NT2/D1 (cell line): ENCODE results near the gene HOXD4.
A peak's percentile ranks its signal among the peaks of the same experiment; 100 is the strongest.

Source experiments
- DNase-seq: peaks from one replicate; pipeline ENCODE4 v3.0.0-alpha.2; 2011; ENCODE audit warnings: low read depth, low spot score
- H3K27me3 ChIP-seq: 2 replicates; pipeline ENCODE4 v1.6.0; 2011; ENCODE audit warnings: mild to moderate bottlenecking; ENCODE audit not compliant: insufficient read length, insufficient read depth
- H3K36me3 ChIP-seq: 2 replicates; pipeline ENCODE4 v1.6.1; 2011; ENCODE audit warnings: mild to moderate bottlenecking, low read length, mixed read lengths; ENCODE audit not compliant: insufficient read depth, insufficient read length
- H3K4me1 ChIP-seq: 2 replicates; pipeline ENCODE4 v1.5.1; 2011; ENCODE audit not compliant: insufficient read depth, insufficient read length
- H3K4me3 ChIP-seq: 2 replicates; pipeline ENCODE4 v1.5.1; 2011; ENCODE audit warnings: low read depth; ENCODE audit not compliant: insufficient read length
- H3K9ac ChIP-seq: 2 replicates; pipeline ENCODE4 v1.6.0; 2011; ENCODE audit warnings: low read depth; ENCODE audit not compliant: insufficient read length
- H3K9me3 ChIP-seq: 2 replicates; pipeline ENCODE4 v1.5.1; 2011; ENCODE audit warnings: mild to moderate bottlenecking, low read length; ENCODE audit not compliant: insufficient read depth
- SUZ12 ChIP-seq: IDR thresholded peaks from 2 replicates; pipeline ENCODE4 v1.6.1; 2011; ENCODE audit not compliant: insufficient read length, insufficient read depth; ENCODE audit errors: extremely low read depth
- YY1 ChIP-seq: IDR thresholded peaks from 2 replicates; pipeline ENCODE4 v1.6.1; 2011; ENCODE audit not compliant: insufficient read length, insufficient read depth
- ZNF274 ChIP-seq: IDR thresholded peaks from 2 replicates; pipeline ENCODE4 v1.6.1; 2011; ENCODE audit warnings: mild to moderate bottlenecking, low read depth, low read length

Gene HOXD4

DNA sequence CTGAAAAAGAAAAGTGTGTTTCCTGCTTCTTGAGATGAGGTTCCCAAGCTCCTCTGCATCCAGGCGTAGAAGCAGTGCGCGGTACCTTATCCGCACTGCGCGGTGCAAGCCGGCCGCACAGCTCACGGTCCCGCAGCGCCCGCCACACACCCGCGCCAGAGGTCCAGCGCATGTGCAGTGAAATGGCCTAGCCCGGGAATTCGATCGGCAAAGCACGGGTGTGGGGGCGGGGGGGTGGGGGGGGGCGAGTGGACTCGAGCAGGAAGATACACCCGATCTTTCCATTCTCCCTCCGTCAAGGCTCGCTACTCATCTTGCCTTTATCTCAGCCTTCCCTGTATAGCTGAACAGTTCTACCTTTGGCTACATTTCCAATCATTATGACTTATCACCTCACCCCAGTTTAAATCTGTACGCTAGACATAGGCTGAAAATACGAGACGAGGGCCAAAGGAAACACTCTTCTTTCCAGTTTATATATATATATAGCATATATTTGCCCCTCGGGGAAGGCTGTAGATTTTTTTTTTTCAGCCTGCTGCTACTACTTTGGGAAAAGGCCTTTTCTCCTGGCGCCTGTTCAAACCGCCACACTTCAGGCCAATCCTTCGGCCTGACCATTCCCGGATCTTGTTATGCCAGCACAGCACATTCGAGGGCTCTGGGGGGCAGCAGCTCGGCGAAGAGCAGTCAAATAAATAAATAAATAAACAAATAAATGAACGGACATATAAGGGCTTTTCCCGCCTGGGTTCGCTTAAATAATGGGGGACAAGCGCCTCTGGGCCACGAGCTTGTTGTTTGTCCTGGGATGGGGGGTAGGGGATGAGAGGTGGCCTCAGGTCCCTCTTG, 11.5 kb upstream of the HOXD4 start:
- DNase-seq = no peak
- Histone ChIP-seq H3K27me3 (peaks cover 89% of the 10 kb centered on the region), H3K4me3 (peak overlapping the region; percentile 54), H3K4me1 (peaks cover 3% of the 10 kb centered on the region), H3K9me3 (no peaks in the 10 kb centered on the region), H3K9ac (peak overlapping the region; percentile 82), H3K36me3 (no peaks in the 10 kb centered on the region)
- TF ChIP-seq YY1 (no peak), SUZ12 (no peak), ZNF274 (no peak)

DNA sequence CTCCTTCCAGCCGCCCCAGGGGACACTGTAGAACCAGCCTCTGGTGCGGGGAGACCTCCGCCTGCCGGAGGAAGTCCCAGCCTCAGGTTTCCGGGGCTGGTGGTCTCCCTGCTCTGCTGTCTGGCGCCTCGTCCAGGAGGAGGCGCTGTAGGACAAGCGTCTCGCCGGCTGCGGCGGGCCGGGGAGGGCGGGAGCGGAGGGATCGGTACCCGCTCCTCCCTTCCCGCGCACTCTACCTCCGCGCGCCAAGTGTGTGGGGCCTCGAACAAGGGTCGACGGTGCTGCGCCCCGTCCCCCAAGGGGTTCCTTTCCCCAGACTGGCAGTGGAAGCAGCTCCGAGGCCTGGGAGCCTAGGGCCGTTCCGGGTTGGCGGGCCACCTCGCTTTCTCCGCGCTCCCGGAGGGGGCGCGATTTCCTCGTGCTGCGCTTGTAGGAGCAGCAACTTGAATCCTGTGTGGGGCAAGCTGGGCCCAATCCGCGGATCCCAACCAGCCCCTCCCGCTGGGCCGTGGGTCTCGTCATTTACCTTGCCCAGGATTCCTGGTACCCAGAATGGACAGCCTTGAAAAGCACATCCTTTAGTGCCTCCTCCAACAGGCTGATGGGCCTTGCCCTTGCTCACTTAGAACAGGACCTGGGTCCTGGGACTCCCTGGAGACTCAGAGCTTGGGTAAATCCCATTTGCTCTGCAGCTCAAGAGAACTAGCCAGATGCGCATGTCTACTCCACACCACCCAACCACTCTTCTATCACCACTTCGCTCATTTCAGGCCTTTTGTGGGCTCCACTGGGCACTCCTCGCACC, 10.6 kb upstream of the HOXD4 start:
- peaks cover 89% of the 10 kb centered on the region for H3K27me3 ChIP-seq
- peak overlapping the region; percentile 54 for H3K4me3 ChIP-seq
- TF ChIP-seq ZNF274 (no peak), YY1 (no peak), SUZ12 (no peak)
- H3K9me3 ChIP-seq = no peaks in the 10 kb centered on the region
- peaks cover 2% of the 10 kb centered on the region for H3K4me1 ChIP-seq
- peak; percentile 69 for DNase-seq
- H3K9ac ChIP-seq = peak overlapping the region; percentile 82
- H3K36me3 ChIP-seq = no peaks in the 10 kb centered on the region

DNA sequence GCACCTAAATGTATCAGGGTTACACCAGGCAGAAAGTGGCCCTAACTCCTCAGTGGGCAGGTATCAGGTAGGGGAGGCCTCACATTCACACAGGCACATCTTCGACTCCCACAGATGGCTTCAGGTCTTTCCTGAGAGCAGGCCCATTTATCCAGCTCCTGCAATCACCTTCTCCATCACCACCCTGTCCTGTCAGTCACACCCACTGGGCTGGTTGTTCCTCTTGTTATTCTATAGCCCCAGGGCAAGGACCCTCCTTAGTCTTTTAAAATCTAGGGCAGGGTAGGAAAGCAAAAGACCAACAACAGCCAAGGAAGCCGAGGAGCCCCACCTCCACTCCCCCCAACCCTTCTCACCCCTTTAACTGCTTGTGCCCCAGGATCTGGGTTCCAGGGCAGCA, 9.1 kb upstream of the HOXD4 start:
- DNase-seq = no peak
- H3K27me3 ChIP-seq = peaks cover 89% of the 10 kb centered on the region
- no peak overlapping the region for H3K4me3 ChIP-seq
- no peaks in the 10 kb centered on the region for H3K9me3 ChIP-seq
- H3K36me3 ChIP-seq = no peaks in the 10 kb centered on the region
- H3K4me1 ChIP-seq = no peaks in the 10 kb centered on the region
- no peak overlapping the region for H3K9ac ChIP-seq
- no peak for TF ChIP-seq ZNF274
- no peak for TF ChIP-seq SUZ12
- TF ChIP-seq YY1 = no peak

DNA sequence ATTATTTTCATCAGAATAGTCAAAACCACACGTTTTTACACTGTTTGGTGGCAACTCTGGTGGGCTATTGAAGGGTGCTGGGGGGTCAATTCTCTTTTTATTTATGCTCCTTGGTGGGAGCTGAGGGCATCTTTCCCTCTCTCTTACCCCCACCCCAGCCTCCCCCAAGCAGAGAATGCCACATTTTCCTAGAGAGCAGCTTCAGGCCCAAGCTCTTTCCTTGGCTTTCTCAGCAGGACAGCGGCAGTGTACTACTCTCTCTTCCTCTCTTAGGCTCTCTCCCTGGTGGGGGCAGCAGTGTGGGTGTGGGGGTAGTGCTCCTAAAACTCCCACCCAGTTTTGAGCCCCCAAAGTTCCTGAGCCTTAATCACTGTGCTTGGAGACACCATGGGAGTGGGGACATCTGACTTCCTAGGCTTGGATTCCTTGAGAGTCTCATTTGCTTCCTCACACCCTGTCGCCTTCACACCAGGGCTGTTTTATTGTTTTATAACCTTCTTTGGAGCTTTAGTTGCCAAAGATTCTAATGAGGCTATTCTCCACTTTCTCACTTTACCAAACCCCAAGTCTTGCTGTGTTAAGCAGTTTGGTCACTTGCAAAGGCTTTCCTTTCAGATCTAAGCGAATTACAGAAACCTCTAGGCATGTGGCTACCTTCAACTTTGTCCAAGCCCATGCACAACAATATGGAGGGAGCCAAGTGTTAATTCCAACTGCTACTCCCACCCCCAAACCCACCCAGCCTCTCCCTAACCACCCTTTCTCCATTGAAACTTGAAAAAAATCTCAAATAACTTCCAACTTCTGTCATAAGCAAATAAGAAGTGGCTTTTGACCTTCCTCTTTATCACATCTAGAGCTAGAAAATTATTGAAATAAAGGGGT, 6.0 kb upstream of the HOXD4 start:
- no peak for TF ChIP-seq SUZ12
- no peak for TF ChIP-seq ZNF274
- no peak for TF ChIP-seq YY1
- Histone ChIP-seq H3K27me3 (peaks cover 95% of the 10 kb centered on the region), H3K9me3 (no peaks in the 10 kb centered on the region)

DNA sequence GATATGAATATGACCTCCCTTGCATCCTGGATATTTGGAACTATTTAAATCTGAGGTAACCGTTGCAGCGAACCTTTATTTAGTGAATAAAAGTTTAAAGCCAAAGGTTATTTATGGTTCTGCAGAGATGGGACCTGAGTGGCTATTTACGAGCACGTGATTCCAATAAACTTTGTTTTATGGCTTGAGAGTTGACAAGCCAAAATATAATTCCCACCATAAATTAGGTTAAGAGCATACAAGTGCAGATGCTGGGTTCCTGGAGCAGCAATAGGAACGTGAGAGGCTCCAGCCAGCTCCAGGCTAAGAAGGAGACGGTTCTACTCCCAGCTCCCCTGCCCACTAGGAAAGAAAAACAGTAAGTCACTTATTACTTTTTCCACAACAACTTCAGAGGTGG, 5.2 kb upstream of the HOXD4 start:
- TF ChIP-seq ZNF274 (no peak), SUZ12 (no peak), YY1 (no peak)
- DNase-seq = no peak
- Histone ChIP-seq H3K9me3 (no peaks in the 10 kb centered on the region), H3K4me3 (no peak overlapping the region), H3K9ac (no peak overlapping the region), H3K27me3 (peaks cover 99% of the 10 kb centered on the region), H3K4me1 (no peaks in the 10 kb centered on the region), H3K36me3 (no peaks in the 10 kb centered on the region)

More for the DNA sequence above, 6.0 kb upstream of the HOXD4 start:
- no peak overlapping the region for H3K9ac ChIP-seq
- H3K36me3 ChIP-seq = no peaks in the 10 kb centered on the region
- DNase-seq = no peak
- H3K4me3 ChIP-seq = no peak overlapping the region
- H3K4me1 ChIP-seq = no peaks in the 10 kb centered on the region

DNA sequence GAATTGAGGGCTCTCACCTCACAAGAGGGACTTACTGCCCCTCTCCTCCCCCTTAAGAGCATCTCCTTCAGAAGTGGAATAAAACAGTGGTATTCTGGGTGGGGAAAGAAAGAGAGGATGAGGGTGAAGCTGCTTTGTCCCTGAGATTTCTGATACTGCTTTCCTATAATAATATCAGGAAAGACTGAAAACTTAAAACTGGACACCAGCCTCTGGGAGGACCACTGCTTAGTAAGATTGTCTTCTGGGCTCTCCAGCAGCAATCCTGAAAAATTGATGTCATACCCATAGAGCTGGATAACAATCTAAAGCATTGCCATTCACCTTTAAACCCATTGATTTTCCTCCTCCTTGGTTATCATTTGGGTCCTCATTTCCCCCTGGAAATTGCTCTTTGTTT, 4.7 kb upstream of the HOXD4 start:
- H3K9me3 ChIP-seq = no peaks in the 10 kb centered on the region
- DNase-seq = no peak
- H3K4me1 ChIP-seq = no peaks in the 10 kb centered on the region
- H3K27me3 ChIP-seq = peaks cover 99% of the 10 kb centered on the region
- TF ChIP-seq SUZ12 = no peak
- TF ChIP-seq ZNF274 = no peak
- no peak for TF ChIP-seq YY1
- no peaks in the 10 kb centered on the region for H3K36me3 ChIP-seq
- H3K9ac ChIP-seq = no peak overlapping the region
- no peak overlapping the region for H3K4me3 ChIP-seq
